SH-SY5Y (cell line): ENCODE measurements around the gene BANP.

ENCODE experiments used
- GATA2 ChIP-seq: IDR thresholded peaks from 2 replicates; pipeline ENCODE4 v1.6.1; 2011; ENCODE audit warnings: mild to moderate bottlenecking, low read depth, low read length
- GATA3 ChIP-seq: IDR thresholded peaks from 2 replicates; pipeline ENCODE4 v1.6.1; 2011; ENCODE audit warnings: low read depth, mild to moderate bottlenecking, low read length, moderate library complexity

- TF ChIP-seq GATA3 (no peak), GATA2 (no peak)
These were observed 122.0 kb downstream of the BANP start for GRCh38 chr16:88073201-88073721.
